H1 (cell line): ENCODE results near the gene CETN1. TPM values are rescaled to one million over a fixed set of nuclear protein-coding genes. Genes with fewer than 3 reads are reported as not detected.

ENCODE experiments used
- CTCF ChIA-PET: fragments of 300-600 bp; sonication (Branson Sonifier 250); formaldehyde crosslinking; loops from one replicate; lab custom pipeline; 2021; ENCODE audit not compliant: partially characterized antibody; lab: Charles Lee
- POLR2A ChIA-PET: fragments of 300-600 bp; sonication (Branson Sonifier 250); formaldehyde crosslinking; loops from one replicate; lab custom pipeline; 2021; ENCODE audit warnings: inconsistent platforms; ENCODE audit not compliant: partially characterized antibody; lab: Charles Lee
- DNase-seq, 2 experiments: peaks; one replicate each; pipeline versions ENCODE4 v3.0.0 to v3.0.0-alpha.2; 2010 to 2022; ENCODE audit warnings: low spot score in 2 of 2, low read depth in 1 of 2, mixed read lengths in 1 of 2
- FAIRE-seq: peaks from 2 replicates; lab custom pipeline; 2011; peaks lifted over from hg19 to GRCh38; lab: Jason Lieb, UNC
- H2AFZ ChIP-seq: 2 replicates; pipeline ENCODE4 v1.8.1; 2012; ENCODE audit warnings: low read length, inconsistent platforms
- H2AK5ac ChIP-seq: 2 replicates; pipeline ENCODE4 v1.6.1; 2013; ENCODE audit warnings: low read depth, low read length
- H2BK120ac ChIP-seq: replicated peaks from 2 replicates; pipeline ENCODE3; 2013; ENCODE audit warnings: low read depth, low read length, inconsistent platforms
- H2BK12ac ChIP-seq: 2 replicates; pipeline ENCODE4 v1.6.1; 2013; ENCODE audit warnings: low read depth, low read length
- H2BK15ac ChIP-seq: 2 replicates; pipeline ENCODE4 v1.6.1; 2013; ENCODE audit warnings: low read length
- H2BK20ac ChIP-seq: 2 replicates; pipeline ENCODE4 v1.6.1; 2013; ENCODE audit warnings: low read length
- H2BK5ac ChIP-seq: 2 replicates; pipeline ENCODE4 v1.6.1; 2013; ENCODE audit warnings: low read depth, low read length
- H3K14ac ChIP-seq: 2 replicates; pipeline ENCODE4 v1.6.1; 2013; ENCODE audit warnings: inconsistent platforms; ENCODE audit not compliant: insufficient read length
- H3K18ac ChIP-seq: 2 replicates; pipeline ENCODE4 v1.6.1; 2013; ENCODE audit warnings: low read length; ENCODE audit errors: extremely low read depth
- H3K23ac ChIP-seq: 2 replicates; pipeline ENCODE4 v1.6.1; 2013; ENCODE audit warnings: inconsistent platforms; ENCODE audit not compliant: insufficient read length
- H3K23me2 ChIP-seq: 2 replicates; pipeline ENCODE4 v1.6.1; 2013; ENCODE audit warnings: low read depth, low read length
- H3K27ac ChIP-seq: 2 replicates; pipeline ENCODE4 v1.6.1; 2011; ENCODE audit warnings: low read depth, low read length, inconsistent platforms
- H3K27me3 ChIP-seq, 4 experiments: replicated peaks in 1 of 4; 1 replicate in 1 of 4; 2 replicates in 3 of 4; pipeline versions ENCODE4 v1.6.1 to v1.8.1; 2011 to 2013; ENCODE audit warnings: low read length in 3 of 4, mild to moderate bottlenecking in 3 of 4, inconsistent platforms in 2 of 4, mixed read lengths in 2 of 4, moderate library complexity in 1 of 4; ENCODE audit not compliant: control insufficient read depth in 3 of 4, insufficient read depth in 3 of 4; ENCODE audit errors: extremely low read depth in 1 of 4
- H3K36me3 ChIP-seq, 4 experiments: 2 replicates each; pipeline versions ENCODE4 v1.6.1 to v1.8.1; 2011 to 2013; ENCODE audit warnings: mild to moderate bottlenecking in 4 of 4, low read length in 3 of 4, moderate library complexity in 2 of 4, control low read depth in 1 of 4, inconsistent platforms in 1 of 4; ENCODE audit not compliant: insufficient read depth in 4 of 4, control insufficient read depth in 2 of 4
- H3K4ac ChIP-seq: replicated peaks from 2 replicates; pipeline ENCODE3; 2013; ENCODE audit warnings: low read length, low read depth, mixed read lengths, inconsistent platforms; ENCODE audit not compliant: insufficient read length
- H3K4me1 ChIP-seq, 4 experiments: replicated peaks in 1 of 4; 1 replicate in 1 of 4; 2 replicates in 3 of 4; pipeline versions ENCODE4 v1.6.1 to v1.8.1; 2011 to 2013; ENCODE audit warnings: low read length in 3 of 4, inconsistent platforms in 2 of 4, mixed read lengths in 1 of 4; ENCODE audit not compliant: insufficient read depth in 4 of 4, control insufficient read depth in 3 of 4
- H3K4me2 ChIP-seq, 2 experiments: 2 replicates each; pipeline versions ENCODE4 v1.6.1 to v1.8.1; 2011 to 2013; ENCODE audit warnings: low read depth in 2 of 2, low read length in 2 of 2, control low read depth in 1 of 2, inconsistent platforms in 1 of 2, mild to moderate bottlenecking in 1 of 2; ENCODE audit not compliant: insufficient read depth in 1 of 2
- H3K4me3 ChIP-seq, 4 experiments: fragments of 200-600, 300-600 bp in 1 of 4; sonication (generic), shearing (Covaris generic), sonication (Bioruptor Twin) in 1 of 4; 2 replicates each; pipeline versions ENCODE4 v1.5.1 to v1.8.1; 2011 to 2016; ENCODE audit warnings: low read length in 4 of 4, low read depth in 3 of 4, control low read depth in 2 of 4, inconsistent platforms in 2 of 4, mild to moderate bottlenecking in 2 of 4, mixed read lengths in 1 of 4, moderate library complexity in 1 of 4; ENCODE audit not compliant: insufficient read depth in 2 of 4; ENCODE audit errors: extremely low read depth in 1 of 4
- H3K56ac ChIP-seq: replicated peaks from 2 replicates; pipeline ENCODE3; 2013; ENCODE audit warnings: low read depth, mild to moderate bottlenecking, mixed read lengths, low read length, inconsistent platforms; ENCODE audit not compliant: insufficient read length
- H3K79me1 ChIP-seq: 2 replicates; pipeline ENCODE4 v1.6.1; 2013; ENCODE audit warnings: low read depth, low read length, control low read depth
- H3K79me2 ChIP-seq, 2 experiments: 2 replicates each; pipeline versions ENCODE4 v1.6.1 to v1.8.1; 2012 to 2013; ENCODE audit warnings: low read length in 2 of 2, mild to moderate bottlenecking in 2 of 2, inconsistent platforms in 1 of 2; ENCODE audit not compliant: insufficient read depth in 2 of 2, control insufficient read depth in 1 of 2
- H3K9ac ChIP-seq, 4 experiments: replicated peaks in 1 of 4; 1 replicate in 1 of 4; 2 replicates in 3 of 4; pipeline versions ENCODE4 v1.6.1 to v1.8.1; 2011 to 2013; ENCODE audit warnings: low read depth in 3 of 4, low read length in 3 of 4, control low read depth in 2 of 4, mild to moderate bottlenecking in 2 of 4, moderate library complexity in 2 of 4, inconsistent platforms in 1 of 4; ENCODE audit errors: extremely low read depth in 1 of 4
- H3K9me3 ChIP-seq, 2 experiments: 2 replicates each; pipeline versions ENCODE4 v1.6.1 to v1.8.1; 2012 to 2013; ENCODE audit warnings: mild to moderate bottlenecking in 2 of 2, moderate library complexity in 2 of 2, control low read depth in 1 of 2, inconsistent platforms in 1 of 2, low read depth in 1 of 2, low read length in 1 of 2, mixed read lengths in 1 of 2; ENCODE audit not compliant: insufficient read depth in 2 of 2
- H4K20me1 ChIP-seq, 2 experiments: replicated peaks in 1 of 2; 2 replicates each; pipeline versions ENCODE3 to v1.8.1; 2011 to 2013; ENCODE audit warnings: inconsistent platforms in 2 of 2, low read length in 2 of 2, mild to moderate bottlenecking in 1 of 2; ENCODE audit not compliant: insufficient read depth in 2 of 2, control insufficient read depth in 1 of 2
- H4K5ac ChIP-seq: 2 replicates; pipeline ENCODE4 v1.6.1; 2013; ENCODE audit warnings: low read length, low read depth, mixed read lengths, inconsistent platforms; ENCODE audit not compliant: insufficient read length
- H4K8ac ChIP-seq: 2 replicates; pipeline ENCODE4 v1.8.0; 2013; ENCODE audit warnings: mild to moderate bottlenecking, moderate library complexity, low read length, inconsistent platforms; ENCODE audit not compliant: insufficient read depth; ENCODE audit errors: extremely low read depth
- H4K91ac ChIP-seq: replicated peaks from 2 replicates; pipeline ENCODE3; 2013; ENCODE audit warnings: low read length, mixed read lengths, inconsistent platforms; ENCODE audit not compliant: insufficient read length
- CBX5 ChIP-seq: fragments of 300-800, 300-1000 bp; sonication (generic); IDR thresholded peaks from 2 replicates; pipeline ENCODE4 v1.7.1; 2016; ENCODE audit warnings: antibody characterized with exemption, low read length, low read depth
- CEBPB ChIP-seq: IDR thresholded peaks from 2 replicates; pipeline ENCODE4 v1.6.1; 2012; ENCODE audit warnings: low read depth, low read length
- GTF2F1 ChIP-seq: IDR thresholded peaks from 2 replicates; pipeline ENCODE4 v1.6.1; 2012; ENCODE audit warnings: low read depth, low read length, improper control_type of control experiment, borderline replicate concordance
- HDAC6 ChIP-seq: IDR thresholded peaks from one replicate; pipeline ENCODE4 v1.7.1; 2012; ENCODE audit warnings: low read depth, mild to moderate bottlenecking, inconsistent platforms, low read length, moderate library complexity
- MAFK ChIP-seq: IDR thresholded peaks from 2 replicates; pipeline ENCODE4 v1.6.1; 2012; ENCODE audit warnings: low read depth, mild to moderate bottlenecking, improper control_type of control experiment, low read length
- NANOG ChIP-seq: IDR thresholded peaks from 2 replicates; pipeline ENCODE4 v1.6.1; 2011; ENCODE audit warnings: low read length, low read depth, mild to moderate bottlenecking, inconsistent platforms; ENCODE audit not compliant: insufficient read depth, poor library complexity, severe bottlenecking
- YY1 ChIP-seq: IDR thresholded peaks from 2 replicates; pipeline ENCODE4 v1.6.1; 2011; ENCODE audit warnings: low read depth, mild to moderate bottlenecking, low read length
- WGBS, 2 experiments: shearing (Covaris generic) in 1 of 2; methylation state at CpG; one replicate each; pipeline versions ENCODE4 v1.1.6 to v1.1.7; 2013 to 2015; ENCODE audit warnings: low lambda C conversion rate in 2 of 2, mixed read lengths in 2 of 2, inconsistent platforms in 1 of 2, low coverage in 1 of 2, missing lambda C conversion rate in 1 of 2; ENCODE audit not compliant: insufficient replicate concordance in 2 of 2, insufficient coverage in 1 of 2, insufficient read length in 1 of 2; ENCODE audit errors: extremely low coverage in 1 of 2, missing lambda C conversion rate in 1 of 2; 5-methylcytosine and 5-hydroxymethylcytosine counted together
- polyA plus RNA-seq, 7 experiments: library from polyadenylated mRNA; depleted of rRNA in 3 of 7; stranded (reverse) in 5 of 7; unstranded in 2 of 7; fragments of >200 nt in 5 of 7; fragments of 200-250 nt in 2 of 7; gene quantifications; 1 replicate in 5 of 7; 2 replicates in 1 of 7; 4 replicates in 1 of 7; pipeline versions ENCODE4 v1.2.1 to v1.2.3, GENCODE V29; 2011 to 2013; ENCODE audit warnings: missing spikeins in 2 of 7, mixed read lengths in 2 of 7
- total RNA-seq: library from RNA; stranded (reverse); fragmentation: NEBNext Ultra II Directional; extraction: Animal tissue kit (Norgen Biotek cat#: 25700); gene quantifications from 2 replicates; pipeline ENCODE4 v1.2.1, GENCODE V29; 2021
- TF ChIP-seq, protein P1 (sequence below): IDR thresholded peaks from 2 replicates; pipeline ENCODE4 v1.6.1; 2011; ENCODE audit warnings: low read length, improper control_type of control experiment
- TF ChIP-seq, protein P2 (sequence below), 3 experiments: IDR thresholded peaks; 1 replicate in 2 of 3; 2 replicates in 1 of 3; pipeline versions ENCODE4 v1.5.1 to v1.6.1; 2011; ENCODE audit warnings: low read length in 3 of 3, mild to moderate bottlenecking in 3 of 3, inconsistent platforms in 2 of 3, low read depth in 1 of 3, moderate library complexity in 1 of 3; ENCODE audit not compliant: insufficient read depth in 1 of 3; ENCODE audit errors: control extremely low read depth in 1 of 3

CETN1 gene
- total and polyA plus RNA-seq, 2 of the 8 experiments (the other 6 are each of a cell fraction or from before 2014, with no cell fraction given), result not detected

DNA sequence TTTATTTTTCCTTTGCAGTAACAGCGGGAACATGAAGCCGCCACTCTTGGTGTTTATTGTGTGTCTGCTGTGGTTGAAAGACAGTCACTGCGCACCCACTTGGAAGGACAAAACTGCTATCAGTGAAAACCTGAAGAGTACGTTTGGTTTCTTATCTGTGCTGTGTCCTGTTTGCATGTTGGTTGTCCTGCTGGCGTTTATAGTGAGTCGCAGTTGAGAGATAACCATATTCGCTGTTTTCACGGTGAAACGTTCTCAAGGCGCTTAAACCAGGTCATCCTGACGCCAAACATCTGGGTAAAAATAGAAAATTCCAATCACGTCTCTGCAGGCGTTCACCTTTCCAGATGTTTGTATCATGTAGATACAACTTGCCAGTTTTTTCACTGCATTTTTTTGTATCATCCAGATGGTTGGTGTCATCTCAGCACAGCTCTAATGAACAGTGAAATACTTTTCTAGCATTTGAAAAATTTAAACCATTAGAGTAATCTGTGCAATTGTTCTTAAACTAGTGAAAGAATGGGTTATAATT, 37.9 kb downstream of the CETN1 start:
- WGBS, 2 experiments, result 93% methylated on average over 13 of the region's 13 CpGs; no CpG with 5 or more reads in 1 of the 2 experiments
- Histone ChIP-seq H3K27me3 (no peaks in the 10 kb centered on the region), H2BK12ac (no peak overlapping the region), H2BK120ac (no peak overlapping the region), H3K79me1 (no peaks in the 10 kb centered on the region), H3K18ac (no peak overlapping the region), H3K4me3 (no peak overlapping the region), H2AFZ (no peak overlapping the region), H3K27ac (no peak overlapping the region), H3K79me2 (no peaks in the 10 kb centered on the region), H2BK15ac (no peak overlapping the region), H2BK5ac (no peak overlapping the region), H3K4me2 (no peak overlapping the region), H2AK5ac (no peak overlapping the region), H3K9ac (no peak overlapping the region), H4K91ac (no peak overlapping the region), H2BK20ac (no peak overlapping the region), H3K23me2 (no peaks in the 10 kb centered on the region; the same call in 1 of the 2 replicates), H3K4ac (no peak overlapping the region), H3K23ac (no peak overlapping the region), H3K36me3 (no peaks in the 10 kb centered on the region), H3K14ac (no peak overlapping the region), H3K4me1 (no peaks in the 10 kb centered on the region), H4K20me1 (no peaks in the 10 kb centered on the region), H4K5ac (no peak overlapping the region), H3K9me3 (no peaks in the 10 kb centered on the region), H3K56ac (no peak overlapping the region), H4K8ac (no peak overlapping the region)
- FAIRE-seq (no peak), DNase-seq (no peak)
- CTCF ChIA-PET, result interaction anchor here (0.9 to 2.4 kb wide), 9 partner anchors 11 to 326 kb away, joined by 3 to 13 read pairs (median 4); no protein-coding TSS in a partner anchor
- POLR2A ChIA-PET, result no interaction called here
- TF ChIP-seq HDAC6 (no peak), NANOG (no peak), CEBPB (no peak), MAFK (no peak), YY1 (no peak), GTF2F1 (no peak), CBX5 (no peak)
- TF ChIP-seq, protein P1, sequence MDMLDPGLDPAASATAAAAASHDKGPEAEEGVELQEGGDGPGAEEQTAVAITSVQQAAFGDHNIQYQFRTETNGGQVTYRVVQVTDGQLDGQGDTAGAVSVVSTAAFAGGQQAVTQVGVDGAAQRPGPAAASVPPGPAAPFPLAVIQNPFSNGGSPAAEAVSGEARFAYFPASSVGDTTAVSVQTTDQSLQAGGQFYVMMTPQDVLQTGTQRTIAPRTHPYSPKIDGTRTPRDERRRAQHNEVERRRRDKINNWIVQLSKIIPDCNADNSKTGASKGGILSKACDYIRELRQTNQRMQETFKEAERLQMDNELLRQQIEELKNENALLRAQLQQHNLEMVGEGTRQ, result no peak
- TF ChIP-seq, protein P2, sequence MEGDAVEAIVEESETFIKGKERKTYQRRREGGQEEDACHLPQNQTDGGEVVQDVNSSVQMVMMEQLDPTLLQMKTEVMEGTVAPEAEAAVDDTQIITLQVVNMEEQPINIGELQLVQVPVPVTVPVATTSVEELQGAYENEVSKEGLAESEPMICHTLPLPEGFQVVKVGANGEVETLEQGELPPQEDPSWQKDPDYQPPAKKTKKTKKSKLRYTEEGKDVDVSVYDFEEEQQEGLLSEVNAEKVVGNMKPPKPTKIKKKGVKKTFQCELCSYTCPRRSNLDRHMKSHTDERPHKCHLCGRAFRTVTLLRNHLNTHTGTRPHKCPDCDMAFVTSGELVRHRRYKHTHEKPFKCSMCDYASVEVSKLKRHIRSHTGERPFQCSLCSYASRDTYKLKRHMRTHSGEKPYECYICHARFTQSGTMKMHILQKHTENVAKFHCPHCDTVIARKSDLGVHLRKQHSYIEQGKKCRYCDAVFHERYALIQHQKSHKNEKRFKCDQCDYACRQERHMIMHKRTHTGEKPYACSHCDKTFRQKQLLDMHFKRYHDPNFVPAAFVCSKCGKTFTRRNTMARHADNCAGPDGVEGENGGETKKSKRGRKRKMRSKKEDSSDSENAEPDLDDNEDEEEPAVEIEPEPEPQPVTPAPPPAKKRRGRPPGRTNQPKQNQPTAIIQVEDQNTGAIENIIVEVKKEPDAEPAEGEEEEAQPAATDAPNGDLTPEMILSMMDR (IDR thresholded peaks at IDR 0.05; ENCODE audit: control extremely low read depth in 1 of 3, insufficient read depth in 1 of 3, low read depth in 1 of 3, low read length in 3 of 3), result no peak
